H1 (cell line): ENCODE measurements around the gene TMA7. TPM values are rescaled to one million over a fixed set of nuclear protein-coding genes. Genes with fewer than 3 reads are reported as not detected.
A peak's percentile ranks its signal among the peaks of the same experiment; 100 is the strongest.

Experiments
- CTCF ChIA-PET: fragments of 300-600 bp; sonication (Branson Sonifier 250); formaldehyde crosslinking; loops from one replicate; lab custom pipeline; 2021; ENCODE audit not compliant: partially characterized antibody; lab: Charles Lee
- POLR2A ChIA-PET: fragments of 300-600 bp; sonication (Branson Sonifier 250); formaldehyde crosslinking; loops from one replicate; lab custom pipeline; 2021; ENCODE audit warnings: inconsistent platforms; ENCODE audit not compliant: partially characterized antibody; lab: Charles Lee
- DNase-seq, 2 experiments: peaks; one replicate each; pipeline versions ENCODE4 v3.0.0 to v3.0.0-alpha.2; 2010 to 2022; ENCODE audit warnings: low spot score in 2 of 2, low read depth in 1 of 2, mixed read lengths in 1 of 2
- FAIRE-seq: peaks from 2 replicates; lab custom pipeline; 2011; peaks lifted over from hg19 to GRCh38; lab: Jason Lieb, UNC
- H2AFZ ChIP-seq: 2 replicates; pipeline ENCODE4 v1.8.1; 2012; ENCODE audit warnings: low read length, inconsistent platforms
- H2AK5ac ChIP-seq: 2 replicates; pipeline ENCODE4 v1.6.1; 2013; ENCODE audit warnings: low read depth, low read length
- H2BK120ac ChIP-seq: replicated peaks from 2 replicates; pipeline ENCODE3; 2013; ENCODE audit warnings: low read depth, low read length, inconsistent platforms
- H2BK12ac ChIP-seq: 2 replicates; pipeline ENCODE4 v1.6.1; 2013; ENCODE audit warnings: low read depth, low read length
- H2BK15ac ChIP-seq: 2 replicates; pipeline ENCODE4 v1.6.1; 2013; ENCODE audit warnings: low read length
- H2BK20ac ChIP-seq: 2 replicates; pipeline ENCODE4 v1.6.1; 2013; ENCODE audit warnings: low read length
- H2BK5ac ChIP-seq: 2 replicates; pipeline ENCODE4 v1.6.1; 2013; ENCODE audit warnings: low read depth, low read length
- H3K14ac ChIP-seq: 2 replicates; pipeline ENCODE4 v1.6.1; 2013; ENCODE audit warnings: inconsistent platforms; ENCODE audit not compliant: insufficient read length
- H3K18ac ChIP-seq: 2 replicates; pipeline ENCODE4 v1.6.1; 2013; ENCODE audit warnings: low read length; ENCODE audit errors: extremely low read depth
- H3K23ac ChIP-seq: 2 replicates; pipeline ENCODE4 v1.6.1; 2013; ENCODE audit warnings: inconsistent platforms; ENCODE audit not compliant: insufficient read length
- H3K23me2 ChIP-seq: 2 replicates; pipeline ENCODE4 v1.6.1; 2013; ENCODE audit warnings: low read depth, low read length
- H3K27ac ChIP-seq: 2 replicates; pipeline ENCODE4 v1.6.1; 2011; ENCODE audit warnings: low read depth, low read length, inconsistent platforms
- H3K27me3 ChIP-seq, 4 experiments: replicated peaks in 1 of 4; 1 replicate in 1 of 4; 2 replicates in 3 of 4; pipeline versions ENCODE4 v1.6.1 to v1.8.1; 2011 to 2013; ENCODE audit warnings: low read length in 3 of 4, mild to moderate bottlenecking in 3 of 4, inconsistent platforms in 2 of 4, mixed read lengths in 2 of 4, moderate library complexity in 1 of 4; ENCODE audit not compliant: control insufficient read depth in 3 of 4, insufficient read depth in 3 of 4; ENCODE audit errors: extremely low read depth in 1 of 4
- H3K36me3 ChIP-seq, 4 experiments: 2 replicates each; pipeline versions ENCODE4 v1.6.1 to v1.8.1; 2011 to 2013; ENCODE audit warnings: mild to moderate bottlenecking in 4 of 4, low read length in 3 of 4, moderate library complexity in 2 of 4, control low read depth in 1 of 4, inconsistent platforms in 1 of 4; ENCODE audit not compliant: insufficient read depth in 4 of 4, control insufficient read depth in 2 of 4
- H3K4ac ChIP-seq: replicated peaks from 2 replicates; pipeline ENCODE3; 2013; ENCODE audit warnings: low read length, low read depth, mixed read lengths, inconsistent platforms; ENCODE audit not compliant: insufficient read length
- H3K4me1 ChIP-seq, 4 experiments: replicated peaks in 1 of 4; 1 replicate in 1 of 4; 2 replicates in 3 of 4; pipeline versions ENCODE4 v1.6.1 to v1.8.1; 2011 to 2013; ENCODE audit warnings: low read length in 3 of 4, inconsistent platforms in 2 of 4, mixed read lengths in 1 of 4; ENCODE audit not compliant: insufficient read depth in 4 of 4, control insufficient read depth in 3 of 4
- H3K4me2 ChIP-seq, 2 experiments: 2 replicates each; pipeline versions ENCODE4 v1.6.1 to v1.8.1; 2011 to 2013; ENCODE audit warnings: low read depth in 2 of 2, low read length in 2 of 2, control low read depth in 1 of 2, inconsistent platforms in 1 of 2, mild to moderate bottlenecking in 1 of 2; ENCODE audit not compliant: insufficient read depth in 1 of 2
- H3K4me3 ChIP-seq, 4 experiments: fragments of 200-600, 300-600 bp in 1 of 4; sonication (generic), shearing (Covaris generic), sonication (Bioruptor Twin) in 1 of 4; 2 replicates each; pipeline versions ENCODE4 v1.5.1 to v1.8.1; 2011 to 2016; ENCODE audit warnings: low read length in 4 of 4, low read depth in 3 of 4, control low read depth in 2 of 4, inconsistent platforms in 2 of 4, mild to moderate bottlenecking in 2 of 4, mixed read lengths in 1 of 4, moderate library complexity in 1 of 4; ENCODE audit not compliant: insufficient read depth in 2 of 4; ENCODE audit errors: extremely low read depth in 1 of 4
- H3K56ac ChIP-seq: replicated peaks from 2 replicates; pipeline ENCODE3; 2013; ENCODE audit warnings: low read depth, mild to moderate bottlenecking, mixed read lengths, low read length, inconsistent platforms; ENCODE audit not compliant: insufficient read length
- H3K79me1 ChIP-seq: 2 replicates; pipeline ENCODE4 v1.6.1; 2013; ENCODE audit warnings: low read depth, low read length, control low read depth
- H3K79me2 ChIP-seq, 2 experiments: 2 replicates each; pipeline versions ENCODE4 v1.6.1 to v1.8.1; 2012 to 2013; ENCODE audit warnings: low read length in 2 of 2, mild to moderate bottlenecking in 2 of 2, inconsistent platforms in 1 of 2; ENCODE audit not compliant: insufficient read depth in 2 of 2, control insufficient read depth in 1 of 2
- H3K9ac ChIP-seq, 4 experiments: replicated peaks in 1 of 4; 1 replicate in 1 of 4; 2 replicates in 3 of 4; pipeline versions ENCODE4 v1.6.1 to v1.8.1; 2011 to 2013; ENCODE audit warnings: low read depth in 3 of 4, low read length in 3 of 4, control low read depth in 2 of 4, mild to moderate bottlenecking in 2 of 4, moderate library complexity in 2 of 4, inconsistent platforms in 1 of 4; ENCODE audit errors: extremely low read depth in 1 of 4
- H3K9me3 ChIP-seq, 2 experiments: 2 replicates each; pipeline versions ENCODE4 v1.6.1 to v1.8.1; 2012 to 2013; ENCODE audit warnings: mild to moderate bottlenecking in 2 of 2, moderate library complexity in 2 of 2, control low read depth in 1 of 2, inconsistent platforms in 1 of 2, low read depth in 1 of 2, low read length in 1 of 2, mixed read lengths in 1 of 2; ENCODE audit not compliant: insufficient read depth in 2 of 2
- H4K20me1 ChIP-seq, 2 experiments: replicated peaks in 1 of 2; 2 replicates each; pipeline versions ENCODE3 to v1.8.1; 2011 to 2013; ENCODE audit warnings: inconsistent platforms in 2 of 2, low read length in 2 of 2, mild to moderate bottlenecking in 1 of 2; ENCODE audit not compliant: insufficient read depth in 2 of 2, control insufficient read depth in 1 of 2
- H4K5ac ChIP-seq: 2 replicates; pipeline ENCODE4 v1.6.1; 2013; ENCODE audit warnings: low read length, low read depth, mixed read lengths, inconsistent platforms; ENCODE audit not compliant: insufficient read length
- H4K8ac ChIP-seq: 2 replicates; pipeline ENCODE4 v1.8.0; 2013; ENCODE audit warnings: mild to moderate bottlenecking, moderate library complexity, low read length, inconsistent platforms; ENCODE audit not compliant: insufficient read depth; ENCODE audit errors: extremely low read depth
- H4K91ac ChIP-seq: replicated peaks from 2 replicates; pipeline ENCODE3; 2013; ENCODE audit warnings: low read length, mixed read lengths, inconsistent platforms; ENCODE audit not compliant: insufficient read length
- ATF3 ChIP-seq: IDR thresholded peaks from 2 replicates; pipeline ENCODE4 v1.6.1; 2011; ENCODE audit warnings: low read depth, mild to moderate bottlenecking, low read length; ENCODE audit not compliant: insufficient read depth
- CBX5 ChIP-seq: fragments of 300-800, 300-1000 bp; sonication (generic); IDR thresholded peaks from 2 replicates; pipeline ENCODE4 v1.7.1; 2016; ENCODE audit warnings: antibody characterized with exemption, low read length, low read depth
- SUZ12 ChIP-seq: fragments of 200-600 bp; sonication (generic); IDR thresholded peaks from 2 replicates; pipeline ENCODE4 v1.6.1; 2012; ENCODE audit warnings: mild to moderate bottlenecking, inconsistent platforms, low read length, moderate library complexity, mixed read lengths
- TAF7 ChIP-seq: optimal IDR thresholded peaks from 2 replicates; pipeline ENCODE3; 2011; ENCODE audit warnings: low read depth, mild to moderate bottlenecking, inconsistent platforms, low read length, moderate library complexity, borderline replicate concordance
- USF2 ChIP-seq: IDR thresholded peaks from 2 replicates; pipeline ENCODE4 v1.6.1; 2011; ENCODE audit warnings: low read length, improper control_type of control experiment
- ZNF274 ChIP-seq: IDR thresholded peaks from 2 replicates; pipeline ENCODE4 v1.7.0; 2012; ENCODE audit warnings: low read length, borderline replicate concordance; ENCODE audit errors: extremely low read depth
- whole genome bisulfite sequencing, 2 experiments: shearing (Covaris generic) in 1 of 2; methylation state at CpG; one replicate each; pipeline versions ENCODE4 v1.1.6 to v1.1.7; 2013 to 2015; ENCODE audit warnings: low lambda C conversion rate in 2 of 2, mixed read lengths in 2 of 2, inconsistent platforms in 1 of 2, low coverage in 1 of 2, missing lambda C conversion rate in 1 of 2; ENCODE audit not compliant: insufficient replicate concordance in 2 of 2, insufficient coverage in 1 of 2, insufficient read length in 1 of 2; ENCODE audit errors: extremely low coverage in 1 of 2, missing lambda C conversion rate in 1 of 2; 5-methylcytosine and 5-hydroxymethylcytosine counted together
- polyA plus RNA-seq, 7 experiments: library from polyadenylated mRNA; depleted of rRNA in 3 of 7; stranded (reverse) in 5 of 7; unstranded in 2 of 7; fragments of >200 nt in 5 of 7; fragments of 200-250 nt in 2 of 7; gene quantifications; 1 replicate in 5 of 7; 2 replicates in 1 of 7; 4 replicates in 1 of 7; pipeline versions ENCODE4 v1.2.1 to v1.2.3, GENCODE V29; 2011 to 2013; ENCODE audit warnings: missing spikeins in 2 of 7, mixed read lengths in 2 of 7
- total RNA-seq: library from RNA; stranded (reverse); fragmentation: NEBNext Ultra II Directional; extraction: Animal tissue kit (Norgen Biotek cat#: 25700); gene quantifications from 2 replicates; pipeline ENCODE4 v1.2.1, GENCODE V29; 2021
- TF ChIP-seq, protein P1 (sequence below): IDR thresholded peaks from 2 replicates; pipeline ENCODE4 v1.6.1; 2012; ENCODE audit warnings: inconsistent platforms

TMA7 gene
- total and polyA plus RNA-seq, 2 of the 8 experiments (the other 6 are each of a cell fraction or from before 2014, with no cell fraction given), result 138 to 305 TPM

DNA sequence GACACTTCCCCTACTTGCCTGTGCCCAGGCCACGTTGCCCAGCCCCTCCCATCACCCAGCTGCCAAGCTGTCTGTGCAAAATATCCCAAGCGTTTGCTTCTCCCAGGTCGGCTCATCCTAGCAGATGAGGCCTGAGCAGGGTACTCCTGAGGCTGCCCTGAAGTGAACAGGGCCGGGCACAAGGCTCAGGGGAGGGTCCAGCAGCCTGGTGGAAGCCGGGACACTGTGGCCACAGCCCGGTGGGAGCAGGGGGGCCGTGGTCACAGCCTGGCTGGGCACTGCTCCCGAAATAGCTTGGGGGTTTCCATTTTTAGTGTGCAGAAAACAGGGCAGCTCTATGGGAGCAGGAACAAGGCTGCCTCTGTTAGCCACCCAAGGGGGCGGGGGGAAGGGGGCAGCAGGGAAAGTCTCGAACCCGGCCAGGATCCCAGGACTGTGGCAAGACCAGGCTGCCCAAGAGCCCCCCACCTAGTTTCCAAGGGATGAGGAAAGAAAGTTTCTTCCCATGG, 13.6 kb upstream of the TMA7 start:
- 96% methylated on average over 9 of the region's 11 CpGs; no CpG with 5 or more reads in 1 of the 2 experiments for WGBS, 2 experiments
- CTCF ChIA-PET, result interaction anchor here (0.6 to 5.4 kb wide), 5 partner anchors 10 to 152 kb away, joined by 3 to 34 read pairs (median 3); no protein-coding TSS in a partner anchor
- H3K4ac ChIP-seq, result no peak overlapping the region
- H3K18ac ChIP-seq, result no peak overlapping the region
- DNase-seq, result no peak
- no peaks in the 10 kb centered on the region for H3K9me3 ChIP-seq
- peaks cover 32 to 76% of the 10 kb centered on the region in 2 experiments for H3K79me2 ChIP-seq
- H4K20me1 ChIP-seq, result peaks cover 20 to 39% of the 10 kb centered on the region in 2 experiments
- H3K79me1 ChIP-seq, result peaks cover 46% of the 10 kb centered on the region
- no peak overlapping the region for H4K91ac ChIP-seq
- POLR2A ChIA-PET, result interaction anchor here (0.6 to 31.5 kb wide), 11 partner anchors 7 to 197 kb away, joined by 3 to 650 read pairs (median 3); partner anchors contain the start of genes ATRIP, CCDC51, FBXW12 and TMA7
- no peak overlapping the region for H3K56ac ChIP-seq
- TF ChIP-seq, protein P1, sequence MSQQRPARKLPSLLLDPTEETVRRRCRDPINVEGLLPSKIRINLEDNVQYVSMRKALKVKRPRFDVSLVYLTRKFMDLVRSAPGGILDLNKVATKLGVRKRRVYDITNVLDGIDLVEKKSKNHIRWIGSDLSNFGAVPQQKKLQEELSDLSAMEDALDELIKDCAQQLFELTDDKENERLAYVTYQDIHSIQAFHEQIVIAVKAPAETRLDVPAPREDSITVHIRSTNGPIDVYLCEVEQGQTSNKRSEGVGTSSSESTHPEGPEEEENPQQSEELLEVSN, result no peak
- no peak for TF ChIP-seq CBX5
- TF ChIP-seq ATF3, result no peak
- no peak for TF ChIP-seq SUZ12
- TF ChIP-seq USF2, result no peak
- no peak for TF ChIP-seq ZNF274
- TF ChIP-seq TAF7, result no peak
- TF ChIP-seq, all 59 proteins: peak for 0
- Histone ChIP-seq H2BK20ac (no peak overlapping the region), H3K4me2 (no peak overlapping the region; a peak in 1 of 4 replicates), H3K36me3 (peaks cover 5 to 9% (median 5%) of the 10 kb centered on the region in 4 experiments; a peak in 6 of 8 replicates), H2AFZ (no peak overlapping the region), H3K4me3 (no peak overlapping the region), H2AK5ac (no peak overlapping the region), H4K5ac (no peak overlapping the region), H3K4me1 (peaks cover 7 to 40% (median 20%) of the 10 kb centered on the region in 4 experiments), H3K27me3 (no peaks in the 10 kb centered on the region), H3K27ac (no peak overlapping the region), H3K9ac (no peak overlapping the region; a peak in 3 of 7 replicates), H2BK15ac (no peak overlapping the region), H2BK120ac (no peak overlapping the region), H3K23ac (no peak overlapping the region), H4K8ac (0 out of 2 replicates have a peak overlapping the region, but pooled peaks have one; percentile 18), H2BK12ac (no peak overlapping the region), H3K14ac (no peak overlapping the region), H3K23me2 (peaks cover 13% of the 10 kb centered on the region), H2BK5ac (no peak overlapping the region)
- no peak for FAIRE-seq
